IMR-90 (cell line): ENCODE data around the gene NKX2-8. TPM values are rescaled to one million over a fixed set of nuclear protein-coding genes. Genes with fewer than 3 reads are reported as not detected.

ENCODE experiments used
- ATAC-seq: fragments of 200-7000 bp; cut with Tn5 transposase; 2 replicates; pipeline ENCODE4 v1.9.1; 2020; ENCODE audit warnings: low read depth, mild to moderate bottlenecking, moderate library complexity
- BruUV-seq: library from RNA; stranded (reverse); fragments of 400-500 nt; replicated peaks from 2 replicates; lab custom pipeline; 2021; lab: Mats Ljungman, UMichigan
- CTCF ChIA-PET: fragments of 300-600 bp; formaldehyde crosslinking; extraction: SDS; loops from one replicate; lab custom pipeline; 2021; ENCODE audit warnings: antibody characterized with exemption; lab: Yijun Ruan, JAX
- POLR2A ChIA-PET: fragments of 300-600 bp; sonication (Branson Sonifier 250); formaldehyde crosslinking; loops from one replicate; lab custom pipeline; 2022; ENCODE audit warnings: antibody characterized with exemption; ENCODE audit not compliant: unreplicated experiment; lab: Charles Lee
- DNase-seq: peaks from one replicate; pipeline ENCODE4 v3.0.0; 2013
- H2AFZ ChIP-seq: replicated peaks from 2 replicates; pipeline ENCODE3; 2013; ENCODE audit warnings: low read length, mild to moderate bottlenecking; ENCODE audit not compliant: poor library complexity
- H2AK5ac ChIP-seq: 2 replicates; pipeline ENCODE4 v1.6.1; 2013; ENCODE audit warnings: low read depth, low read length, inconsistent platforms
- H2AK9ac ChIP-seq: replicated peaks from 2 replicates; pipeline ENCODE3; 2013; ENCODE audit warnings: mild to moderate bottlenecking, low read depth, low read length, moderate library complexity; ENCODE audit not compliant: poor library complexity
- H2BK120ac ChIP-seq: 2 replicates; pipeline ENCODE4 v1.6.1; 2013; ENCODE audit warnings: low read depth, low read length, inconsistent platforms
- H2BK15ac ChIP-seq: 3 replicates; pipeline ENCODE4 v1.6.1; 2013; ENCODE audit warnings: low read depth, low read length, inconsistent platforms
- H2BK20ac ChIP-seq: 2 replicates; pipeline ENCODE4 v1.6.1; 2013; ENCODE audit warnings: low read depth, mild to moderate bottlenecking, inconsistent platforms, low read length, moderate library complexity
- H2BK5ac ChIP-seq: 2 replicates; pipeline ENCODE4 v1.6.1; 2013; ENCODE audit warnings: mild to moderate bottlenecking, low read depth, low read length, inconsistent platforms; ENCODE audit not compliant: poor library complexity, severe bottlenecking
- H3K14ac ChIP-seq: replicated peaks from 2 replicates; pipeline ENCODE4 v1.6.1; 2013; ENCODE audit warnings: low read depth, low read length, inconsistent platforms
- H3K18ac ChIP-seq: 2 replicates; pipeline ENCODE4 v1.6.1; 2013; ENCODE audit warnings: low read depth, low read length, control low read depth
- H3K23ac ChIP-seq: 2 replicates; pipeline ENCODE4 v1.6.1; 2013; ENCODE audit warnings: low read depth, low read length, inconsistent platforms
- H3K27ac ChIP-seq: 2 replicates; pipeline ENCODE4 v1.5.1; 2013; ENCODE audit warnings: mild to moderate bottlenecking, control low read depth, low read length; ENCODE audit not compliant: insufficient read depth
- H3K27me3 ChIP-seq: 2 replicates; pipeline ENCODE4 v1.6.1; 2013; ENCODE audit warnings: low read length; ENCODE audit not compliant: control insufficient read depth, insufficient read depth
- H3K36me3 ChIP-seq: 2 replicates; pipeline ENCODE4 v1.6.1; 2013; ENCODE audit warnings: low read length, mixed read lengths; ENCODE audit not compliant: control insufficient read depth, insufficient read depth
- H3K4ac ChIP-seq: 2 replicates; pipeline ENCODE4 v1.6.1; 2013; ENCODE audit warnings: low read depth, low read length, inconsistent platforms
- H3K4me1 ChIP-seq: 2 replicates; pipeline ENCODE4 v1.6.1; 2013; ENCODE audit warnings: low read length, mixed read lengths; ENCODE audit not compliant: control insufficient read depth, insufficient read depth
- H3K4me2 ChIP-seq: 2 replicates; pipeline ENCODE4 v1.6.1; 2013; ENCODE audit warnings: low read depth, mild to moderate bottlenecking, control low read depth, low read length, moderate library complexity
- H3K4me3 ChIP-seq: 2 replicates; pipeline ENCODE4 v1.5.1; 2013; ENCODE audit warnings: low read depth, mild to moderate bottlenecking, control low read depth, low read length, moderate library complexity; ENCODE audit not compliant: insufficient read depth
- H3K56ac ChIP-seq: 2 replicates; pipeline ENCODE4 v1.6.1; 2013; ENCODE audit warnings: low read length, inconsistent platforms; ENCODE audit not compliant: insufficient read depth; ENCODE audit errors: extremely low read depth
- H3K79me1 ChIP-seq, 2 experiments: 2 replicates each; pipeline ENCODE4 v1.6.1; 2013; ENCODE audit warnings: low read length in 2 of 2, inconsistent platforms in 1 of 2, low read depth in 1 of 2
- H3K9ac ChIP-seq: 2 replicates; pipeline ENCODE4 v1.6.1; 2013; ENCODE audit warnings: low read depth, low read length, control low read depth
- H3K9me1 ChIP-seq: 2 replicates; pipeline ENCODE4 v1.6.1; 2013; ENCODE audit warnings: low read length, inconsistent platforms; ENCODE audit not compliant: insufficient read depth
- H3K9me3 ChIP-seq: 2 replicates; pipeline ENCODE4 v1.6.1; 2013; ENCODE audit warnings: low read length; ENCODE audit not compliant: control insufficient read depth, insufficient read depth
- H4K20me1 ChIP-seq: 2 replicates; pipeline ENCODE4 v1.6.1; 2013; ENCODE audit warnings: low read length, inconsistent platforms; ENCODE audit not compliant: insufficient read depth
- H4K5ac ChIP-seq: 2 replicates; pipeline ENCODE4 v1.6.1; 2013; ENCODE audit warnings: mild to moderate bottlenecking, low read depth, low read length, control low read depth
- H4K8ac ChIP-seq, 2 experiments: 2 replicates each; pipeline ENCODE4 v1.6.1; 2013; ENCODE audit warnings: low read depth in 2 of 2, low read length in 2 of 2, control low read depth in 1 of 2, inconsistent platforms in 1 of 2
- H4K91ac ChIP-seq: 2 replicates; pipeline ENCODE4 v1.6.1; 2013; ENCODE audit warnings: low read depth, low read length, inconsistent platforms; ENCODE audit not compliant: insufficient read depth
- BHLHE40 ChIP-seq: fragments of 150-350 bp; IDR thresholded peaks from 2 replicates; pipeline ENCODE4 v1.6.1; 2016; ENCODE audit warnings: mild to moderate bottlenecking, low read depth, low read length
- CEBPB ChIP-seq: IDR thresholded peaks from 2 replicates; pipeline ENCODE4 v1.6.1; 2012; ENCODE audit warnings: low read depth, low read length, improper control_type of control experiment
- CHD1 ChIP-seq: IDR thresholded peaks from 2 replicates; pipeline ENCODE4 v1.6.1; 2012; ENCODE audit warnings: low read depth, low read length, improper control_type of control experiment
- FOS ChIP-seq: fragments of 150-350 bp; IDR thresholded peaks from 2 replicates; pipeline ENCODE4 v1.6.1; 2016; ENCODE audit warnings: low read depth, low read length
- MAFK ChIP-seq: IDR thresholded peaks from 2 replicates; pipeline ENCODE4 v1.6.1; 2012; ENCODE audit warnings: low read depth, low read length, improper control_type of control experiment
- MAZ ChIP-seq: IDR thresholded peaks from 2 replicates; pipeline ENCODE4 v1.6.1; 2012; ENCODE audit warnings: low read depth, mild to moderate bottlenecking, low read length, improper control_type of control experiment, moderate library complexity, borderline replicate concordance
- MXI1 ChIP-seq: IDR thresholded peaks from 2 replicates; pipeline ENCODE4 v1.6.1; 2012; ENCODE audit warnings: low read depth, mild to moderate bottlenecking, low read length, moderate library complexity, borderline replicate concordance
- NFE2L2 ChIP-seq: fragments of 150-350 bp; IDR thresholded peaks from 2 replicates; pipeline ENCODE4 v1.6.1; 2016; ENCODE audit warnings: low read depth, mild to moderate bottlenecking, low read length
- POLR2A ChIP-seq: IDR thresholded peaks from 2 replicates; pipeline ENCODE4 v1.6.1; 2012; ENCODE audit warnings: mild to moderate bottlenecking, low read depth, low read length
- RAD21 ChIP-seq: IDR thresholded peaks from 2 replicates; pipeline ENCODE4 v1.6.1; 2012; ENCODE audit warnings: low read length, improper control_type of control experiment
- RCOR1 ChIP-seq: IDR thresholded peaks from 2 replicates; pipeline ENCODE4 v1.6.1; 2012; ENCODE audit warnings: mild to moderate bottlenecking, low read length, improper control_type of control experiment; ENCODE audit not compliant: insufficient replicate concordance
- RFX5 ChIP-seq: IDR thresholded peaks from 2 replicates; pipeline ENCODE4 v1.8.0; 2012; ENCODE audit warnings: low read depth, mild to moderate bottlenecking, low read length, moderate library complexity
- SMC3 ChIP-seq: fragments of 150-350 bp; IDR thresholded peaks from 2 replicates; pipeline ENCODE4 v1.6.1; 2016; ENCODE audit warnings: low read depth, mild to moderate bottlenecking, antibody characterized with exemption, low read length, moderate library complexity
- WGBS, 2 experiments: methylation state at CpG; one replicate each; pipeline versions ENCODE4 v1.1.5 to v1.1.7; 2013; ENCODE audit warnings: missing lambda C conversion rate in 2 of 2; ENCODE audit not compliant: insufficient read length in 1 of 2; ENCODE audit errors: extremely low coverage in 2 of 2; 5-methylcytosine and 5-hydroxymethylcytosine counted together
- dilution Hi-C: fragments of 300-500 bp; cut with HindIII; formaldehyde crosslinking; loops from one replicate; pipeline ENCODE4 v1.14.3; 2018; ENCODE audit warnings: low sequenced_read_pairs; ENCODE audit not compliant: unreplicated experiment
- in situ Hi-C: fragments of 300-500 bp; cut with MboI; formaldehyde crosslinking; loops from 3 replicates; pipeline ENCODE4 v1.14.3; 2019; ENCODE audit warnings: low sequenced_read_pairs, inconsistent platforms, mixed read lengths
- intact Hi-C: fragments of 100-400 bp; cut with micrococcal nuclease; formaldehyde crosslinking; loops from 2 replicates; pipeline ENCODE4 v1.10.0; 2022
- polyA plus RNA-seq, 3 experiments: library from polyadenylated mRNA; depleted of rRNA; stranded (reverse); fragments of >200 nt; gene quantifications; 2 replicates each; pipeline ENCODE4 v1.2.3, GENCODE V29; 2012; ENCODE audit warnings: low replicate concordance in 1 of 3
- total RNA-seq: library from RNA; depleted of rRNA; stranded (reverse); fragments of >200 nt; gene quantifications from 2 replicates; pipeline ENCODE4 v1.2.3, GENCODE V29; 2012
- TF ChIP-seq, protein P1 (sequence below): fragments of 150-350 bp; IDR thresholded peaks from 2 replicates; pipeline ENCODE4 v1.6.1; 2016; ENCODE audit warnings: low read depth, mild to moderate bottlenecking, low read length, moderate library complexity, borderline replicate concordance
- TF ChIP-seq, protein P2 (sequence below): fragments of 150-350 bp; IDR thresholded peaks from 2 replicates; pipeline ENCODE4 v1.6.1; 2017; ENCODE audit warnings: mild to moderate bottlenecking, antibody characterized with exemption, low read length, low read depth
- TF ChIP-seq, protein P3 (sequence below): conservative IDR thresholded peaks from 2 replicates; pipeline ENCODE4 v1.5.1; 2012; ENCODE audit warnings: mild to moderate bottlenecking, low read depth, low read length, improper control_type of control experiment

NKX2-8 gene
- total and polyA plus RNA-seq, 2 of the 4 experiments (the other 2 are of a cell fraction), result not detected

DNA sequence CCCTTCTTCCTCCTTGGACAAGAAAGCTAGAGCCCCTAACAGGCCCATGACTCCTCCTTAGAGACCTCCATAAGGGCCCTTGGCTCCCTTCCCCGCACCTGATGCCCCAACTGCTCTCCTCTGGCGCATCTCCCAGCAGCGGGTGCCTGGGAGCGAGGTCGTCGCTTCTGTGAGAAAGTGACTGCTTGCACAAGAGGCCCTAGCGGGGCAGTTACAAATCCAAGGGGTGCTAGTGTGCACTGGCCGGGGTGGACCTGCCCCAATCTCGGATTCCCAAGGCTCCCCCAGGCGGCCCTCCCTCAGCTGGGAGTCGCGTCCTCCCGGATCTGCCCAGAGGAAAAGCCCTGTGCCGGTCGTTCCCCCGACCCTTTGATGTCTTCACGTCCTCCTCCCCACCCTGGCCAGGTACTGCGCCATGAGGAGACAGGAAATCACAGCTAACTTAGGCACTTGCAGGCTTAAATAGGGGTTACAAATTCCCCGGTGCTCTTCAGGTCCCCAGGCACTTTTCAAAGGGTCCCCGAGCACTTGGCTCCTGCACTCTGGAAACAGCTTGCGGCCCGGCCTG lies 2.8 kb downstream of the NKX2-8 start:
- H3K56ac ChIP-seq, result no peak overlapping the region
- dilution Hi-C loops, result no loop called here
- no peaks in the 10 kb centered on the region for H3K9me1 ChIP-seq
- H3K27me3 ChIP-seq, result peaks cover 67% of the 10 kb centered on the region
- no peaks in the 10 kb centered on the region for H3K4me1 ChIP-seq
- no peak overlapping the region for H4K8ac ChIP-seq
- no peak overlapping the region for H4K91ac ChIP-seq
- H3K9me3 ChIP-seq, result no peaks in the 10 kb centered on the region
- in situ Hi-C loops, result no loop called here
- no peaks in the 10 kb centered on the region for H4K20me1 ChIP-seq
- no peaks in the 10 kb centered on the region for H3K79me1 ChIP-seq
- H3K23ac ChIP-seq, result no peak overlapping the region
- ChIA-PET CTCF (no interaction called here), POLR2A (no interaction called here)
- H2BK5ac ChIP-seq, result no peak overlapping the region
- no peak overlapping the region for H3K9ac ChIP-seq
- DNase-seq (no peak), ATAC-seq (no peak)
- WGBS, 2 experiments, result 0% methylated on average over 7 of the region's 22 CpGs; no CpG with 5 or more reads in 1 of the 2 experiments
- H3K4me2 ChIP-seq, result no peak overlapping the region
- no peak overlapping the region for H2AK5ac ChIP-seq
- H3K14ac ChIP-seq, result no peak overlapping the region
- intact Hi-C loops, result no loop called here
- BruUV-seq, result no TSS peak
- no peak overlapping the region for H3K4ac ChIP-seq
- no peak for TF ChIP-seq BHLHE40
- TF ChIP-seq, protein P1, sequence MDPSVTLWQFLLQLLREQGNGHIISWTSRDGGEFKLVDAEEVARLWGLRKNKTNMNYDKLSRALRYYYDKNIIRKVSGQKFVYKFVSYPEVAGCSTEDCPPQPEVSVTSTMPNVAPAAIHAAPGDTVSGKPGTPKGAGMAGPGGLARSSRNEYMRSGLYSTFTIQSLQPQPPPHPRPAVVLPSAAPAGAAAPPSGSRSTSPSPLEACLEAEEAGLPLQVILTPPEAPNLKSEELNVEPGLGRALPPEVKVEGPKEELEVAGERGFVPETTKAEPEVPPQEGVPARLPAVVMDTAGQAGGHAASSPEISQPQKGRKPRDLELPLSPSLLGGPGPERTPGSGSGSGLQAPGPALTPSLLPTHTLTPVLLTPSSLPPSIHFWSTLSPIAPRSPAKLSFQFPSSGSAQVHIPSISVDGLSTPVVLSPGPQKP, result no peak
- no peak for TF ChIP-seq RAD21
- no peak for TF ChIP-seq RFX5
- no peak for TF ChIP-seq NFE2L2
- TF ChIP-seq MAFK, result no peak
- TF ChIP-seq MAZ, result no peak
- TF ChIP-seq, protein P2, sequence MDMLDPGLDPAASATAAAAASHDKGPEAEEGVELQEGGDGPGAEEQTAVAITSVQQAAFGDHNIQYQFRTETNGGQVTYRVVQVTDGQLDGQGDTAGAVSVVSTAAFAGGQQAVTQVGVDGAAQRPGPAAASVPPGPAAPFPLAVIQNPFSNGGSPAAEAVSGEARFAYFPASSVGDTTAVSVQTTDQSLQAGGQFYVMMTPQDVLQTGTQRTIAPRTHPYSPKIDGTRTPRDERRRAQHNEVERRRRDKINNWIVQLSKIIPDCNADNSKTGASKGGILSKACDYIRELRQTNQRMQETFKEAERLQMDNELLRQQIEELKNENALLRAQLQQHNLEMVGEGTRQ, result no peak
- no peak for TF ChIP-seq CEBPB
- TF ChIP-seq CHD1, result no peak
- no peak for TF ChIP-seq SMC3
- no peak for TF ChIP-seq MXI1
- TF ChIP-seq FOS, result no peak
- TF ChIP-seq RCOR1, result no peak
- TF ChIP-seq POLR2A, result no peak
- TF ChIP-seq, protein P3, sequence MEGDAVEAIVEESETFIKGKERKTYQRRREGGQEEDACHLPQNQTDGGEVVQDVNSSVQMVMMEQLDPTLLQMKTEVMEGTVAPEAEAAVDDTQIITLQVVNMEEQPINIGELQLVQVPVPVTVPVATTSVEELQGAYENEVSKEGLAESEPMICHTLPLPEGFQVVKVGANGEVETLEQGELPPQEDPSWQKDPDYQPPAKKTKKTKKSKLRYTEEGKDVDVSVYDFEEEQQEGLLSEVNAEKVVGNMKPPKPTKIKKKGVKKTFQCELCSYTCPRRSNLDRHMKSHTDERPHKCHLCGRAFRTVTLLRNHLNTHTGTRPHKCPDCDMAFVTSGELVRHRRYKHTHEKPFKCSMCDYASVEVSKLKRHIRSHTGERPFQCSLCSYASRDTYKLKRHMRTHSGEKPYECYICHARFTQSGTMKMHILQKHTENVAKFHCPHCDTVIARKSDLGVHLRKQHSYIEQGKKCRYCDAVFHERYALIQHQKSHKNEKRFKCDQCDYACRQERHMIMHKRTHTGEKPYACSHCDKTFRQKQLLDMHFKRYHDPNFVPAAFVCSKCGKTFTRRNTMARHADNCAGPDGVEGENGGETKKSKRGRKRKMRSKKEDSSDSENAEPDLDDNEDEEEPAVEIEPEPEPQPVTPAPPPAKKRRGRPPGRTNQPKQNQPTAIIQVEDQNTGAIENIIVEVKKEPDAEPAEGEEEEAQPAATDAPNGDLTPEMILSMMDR, result no peak
- no peak overlapping the region for H2AFZ ChIP-seq
- no peak overlapping the region for H3K27ac ChIP-seq
- H3K4me3 ChIP-seq, result no peak overlapping the region
- H2AK9ac ChIP-seq, result no peak overlapping the region
- H4K5ac ChIP-seq, result no peak overlapping the region
- H3K18ac ChIP-seq, result no peak overlapping the region
- H3K36me3 ChIP-seq, result no peaks in the 10 kb centered on the region
- no peak overlapping the region for H2BK120ac ChIP-seq
- H2BK20ac ChIP-seq, result no peak overlapping the region
- H2BK15ac ChIP-seq, result no peak overlapping the region
